ENCODE results near the gene MOV10L1. TPM values are rescaled to one million over a fixed set of nuclear protein-coding genes. Genes with fewer than 3 reads are reported as not detected.

MOV10L1 gene
- total RNA-seq, 1 donor from 2014 or later = 3.5 TPM

- Mint-ChIP-seq H3K36me3 (no peaks in the 10 kb centered on the region), H3K4me3 (peak overlapping the region; percentile 54), H3K9me3 (no peaks in the 10 kb centered on the region), H3K4me1 (peaks cover 8% of the 10 kb centered on the region), H3K27me3 (ENCODE audit: low read depth) (peaks cover 26% of the 10 kb centered on the region), H3K27ac (no peak overlapping the region)
- DNase-seq (ENCODE audit: low spot score in 2 of 2, unreplicated experiment in 2 of 2) = no peak
- TF ChIP-seq CTCF (IDR thresholded peaks at IDR 0.05; ENCODE audit: unreplicated experiment) = no peak
Measured at GRCh38 chr22:50169774-50170341, 80.1 kb downstream of the MOV10L1 start.

DNA sequence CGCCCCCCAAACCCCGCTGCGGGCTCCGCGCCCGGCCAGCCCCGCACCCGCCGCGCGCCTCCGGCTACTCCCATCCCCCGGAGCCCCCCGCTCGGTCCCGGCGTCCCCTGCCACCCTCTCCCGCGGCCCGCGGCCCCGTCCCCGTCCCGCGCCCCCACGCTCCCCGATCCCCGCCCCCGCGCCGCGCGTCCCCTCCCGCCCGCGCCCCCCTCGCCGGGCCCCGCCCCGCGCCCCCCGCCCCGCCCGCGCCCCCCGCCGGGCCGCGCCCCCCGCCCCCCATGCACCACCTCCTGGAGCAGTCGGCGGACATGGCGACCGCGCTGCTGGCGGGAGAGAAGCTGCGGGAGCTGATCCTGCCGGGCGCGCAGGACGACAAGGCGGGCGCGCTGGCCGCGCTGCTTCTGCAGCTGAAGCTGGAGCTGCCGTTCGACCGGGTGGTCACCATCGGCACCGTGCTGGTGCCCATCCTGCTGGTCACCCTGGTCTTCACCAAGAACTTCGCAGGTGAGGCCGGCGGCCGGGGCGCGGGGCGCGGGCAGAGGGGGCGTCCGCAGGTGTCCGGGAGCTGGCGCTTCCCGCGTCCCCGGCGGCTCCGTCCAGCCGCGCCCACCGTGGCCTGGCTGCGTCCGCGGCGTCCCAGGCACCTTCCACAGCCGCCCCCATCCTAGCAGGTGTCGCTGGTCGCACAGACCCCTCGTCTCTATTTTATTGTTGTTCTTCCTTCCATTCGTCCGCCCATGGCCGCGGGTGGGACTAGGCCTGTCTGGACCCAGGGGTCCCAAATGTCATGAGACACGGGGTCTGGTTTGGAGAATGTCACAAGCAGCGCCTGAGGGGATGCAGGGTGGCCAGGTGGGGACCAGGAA lies 80.9 kb downstream of the MOV10L1 start, which contains the start of gene PANX2:
Gene PANX2, plus strand, starts transcription at position 279 of the 866 bp plus-strand sequence. Its CDS starts 0 bp downstream, at position 279.
- H3K4me1 Mint-ChIP-seq = peaks cover 8% of the 10 kb centered on the region
- peaks cover 22% of the 10 kb centered on the region for H3K27me3 Mint-ChIP-seq (ENCODE audit: low read depth)
- peak within 1 kb of the TSS; percentile 61 for H3K27ac Mint-ChIP-seq
- no peak for TF ChIP-seq CTCF (IDR thresholded peaks at IDR 0.05; ENCODE audit: unreplicated experiment)
- DNase-seq (ENCODE audit: low spot score in 2 of 2, unreplicated experiment in 2 of 2) = no peak
- peak within 1 kb of the TSS; percentile 78 for H3K4me3 Mint-ChIP-seq
- H3K9me3 Mint-ChIP-seq = no peaks in the 10 kb centered on the region
- no peaks in the 10 kb centered on the region for H3K36me3 Mint-ChIP-seq

DNA sequence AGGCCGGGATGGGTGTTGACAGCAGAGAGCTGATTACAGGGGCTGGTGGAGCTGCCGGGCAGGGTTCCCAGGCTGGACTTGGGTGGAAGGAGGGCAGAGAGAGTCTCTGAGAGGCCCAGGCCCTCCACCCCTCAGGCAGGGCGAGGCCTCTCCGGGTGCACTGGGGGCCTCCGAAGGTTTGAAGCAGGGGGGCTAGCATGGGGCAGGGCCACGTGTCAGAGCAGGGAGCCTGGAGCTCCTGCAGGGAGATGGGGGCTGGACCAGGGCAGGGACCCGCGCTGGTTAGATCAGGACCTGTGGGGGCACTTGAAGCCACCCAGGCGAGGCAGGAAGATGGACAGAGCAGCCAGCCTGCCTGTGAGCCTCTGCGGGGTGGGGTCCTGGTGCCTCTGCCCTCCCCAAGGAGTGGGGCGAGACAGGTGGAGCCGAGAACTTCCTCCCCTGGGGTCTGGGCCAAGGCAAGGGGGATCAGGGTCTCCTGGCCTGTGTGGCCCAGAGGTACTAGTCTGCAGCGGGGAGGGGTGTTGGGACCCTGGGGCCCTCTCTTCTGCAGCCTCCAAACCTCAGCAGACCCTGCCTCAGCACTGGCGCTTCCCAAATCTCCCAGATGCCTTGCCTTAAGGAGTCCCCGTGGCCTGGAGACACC lies 81.6 kb downstream of the MOV10L1 start:
- no peaks in the 10 kb centered on the region for H3K36me3 Mint-ChIP-seq
- H3K4me3 Mint-ChIP-seq = peak overlapping the region; percentile 78
- H3K27ac Mint-ChIP-seq = peak overlapping the region; percentile 61
- peaks cover 8% of the 10 kb centered on the region for H3K4me1 Mint-ChIP-seq
- DNase-seq (ENCODE audit: low spot score in 2 of 2, unreplicated experiment in 2 of 2) = no peak
- no peak for TF ChIP-seq CTCF (IDR thresholded peaks at IDR 0.05; ENCODE audit: unreplicated experiment)
- H3K9me3 Mint-ChIP-seq = no peaks in the 10 kb centered on the region
- peaks cover 22% of the 10 kb centered on the region for H3K27me3 Mint-ChIP-seq (ENCODE audit: low read depth)

- peaks cover 22% of the 10 kb centered on the region for H3K27me3 Mint-ChIP-seq (ENCODE audit: low read depth)
- no peak overlapping the region for H3K27ac Mint-ChIP-seq
- no peak for TF ChIP-seq CTCF (IDR thresholded peaks at IDR 0.05; ENCODE audit: unreplicated experiment)
- peak overlapping the region; percentile 78 for H3K4me3 Mint-ChIP-seq
- no peak for DNase-seq (ENCODE audit: low spot score in 2 of 2, unreplicated experiment in 2 of 2)
- H3K9me3 Mint-ChIP-seq = no peaks in the 10 kb centered on the region
- peaks cover 8% of the 10 kb centered on the region for H3K4me1 Mint-ChIP-seq
- peaks cover under 1% of the 10 kb centered on the region for H3K36me3 Mint-ChIP-seq
Measured at GRCh38 chr22:50171965-50172421, 82.2 kb downstream of the MOV10L1 start.

- no peak for DNase-seq (ENCODE audit: low spot score in 2 of 2, unreplicated experiment in 2 of 2)
- Mint-ChIP-seq H3K36me3 (peaks cover 4% of the 10 kb centered on the region), H3K27ac (no peak overlapping the region), H3K4me1 (peaks cover 8% of the 10 kb centered on the region), H3K9me3 (no peaks in the 10 kb centered on the region), H3K27me3 (ENCODE audit: low read depth) (peaks cover 12% of the 10 kb centered on the region), H3K4me3 (no peak overlapping the region)
- TF ChIP-seq CTCF (IDR thresholded peaks at IDR 0.05; ENCODE audit: unreplicated experiment) = no peak
Measured at GRCh38 chr22:50173311-50173982, 83.6 kb downstream of the MOV10L1 start.

Measured in mesothelial cell of epicardium (in vitro differentiated cells).